HEK293 (cell line): Measurements from ENCODE around the gene NEGR1.

Experiments
- CTCF ChIA-PET: fragments of 350-600 bp; formaldehyde crosslinking; extraction: SDS; loops from one replicate; lab custom pipeline; 2021; ENCODE audit warnings: antibody characterized with exemption; lab: Yijun Ruan, JAX
- POLR2A ChIA-PET: fragments of 300-600 bp; formaldehyde crosslinking; extraction: SDS; loops from one replicate; lab custom pipeline; 2020; ENCODE audit warnings: antibody characterized with exemption, inconsistent platforms; lab: Yijun Ruan, JAX
- H3K27ac ChIP-seq: fragments of 200-500 bp; sonication (Bioruptor generic); 2 replicates; pipeline ENCODE4 v1.5.1; 2014; ENCODE audit warnings: low read depth, low read length, control low read depth, inconsistent platforms; ENCODE audit errors: extremely low read depth
- H3K36me3 ChIP-seq, 2 experiments: fragments of 200-500 bp in 1 of 2; sonication (Bioruptor generic) in 1 of 2; 1 replicate in 1 of 2; 2 replicates in 1 of 2; pipeline ENCODE4 v1.5.1; 2014 to 2017; ENCODE audit warnings: inconsistent platforms in 2 of 2, low read length in 2 of 2; ENCODE audit not compliant: control insufficient read depth in 2 of 2, insufficient read depth in 1 of 2
- H3K4me1 ChIP-seq: fragments of 200-500 bp; sonication (Bioruptor generic); 2 replicates; pipeline ENCODE4 v1.5.1; 2014; ENCODE audit warnings: mild to moderate bottlenecking, low read length, inconsistent platforms; ENCODE audit not compliant: control insufficient read depth, insufficient read depth
- H3K4me3 ChIP-seq: 2 replicates; pipeline ENCODE4 v1.5.1; 2011; ENCODE audit warnings: low read depth, mild to moderate bottlenecking, control low read depth, low read length, moderate library complexity
- H3K9me3 ChIP-seq: fragments of 200-500 bp; sonication (Bioruptor generic); 2 replicates; pipeline ENCODE4 v1.5.1; 2014; ENCODE audit warnings: low read depth, low read length, inconsistent platforms; ENCODE audit not compliant: control insufficient read depth, insufficient read depth
- GLI2 ChIP-seq: fragments of 450-650 bp; formaldehyde crosslinking; IDR thresholded peaks from 2 replicates; pipeline ENCODE4; 2017; ENCODE audit warnings: missing biosample characterization, missing genetic modification characterization, low read depth, borderline replicate concordance
- IKZF3 ChIP-seq: fragments of 450-650 bp; IDR thresholded peaks from 2 replicates; pipeline ENCODE4 v1.5.0; 2018; ENCODE audit warnings: missing biosample characterization, mild to moderate bottlenecking, missing genetic modification characterization, moderate library complexity
- ZBTB17 ChIP-seq: fragments of 450-650 bp; formaldehyde crosslinking; IDR thresholded peaks from 2 replicates; pipeline ENCODE4 v1.5.1; 2016; ENCODE audit warnings: missing biosample characterization, missing genetic modification characterization
- ZBTB26 ChIP-seq: fragments of 450-650 bp; formaldehyde crosslinking; optimal IDR thresholded peaks from 2 replicates; pipeline ENCODE3; 2016; ENCODE audit warnings: missing biosample characterization, mild to moderate bottlenecking, missing genetic modification characterization
- ZFHX2 ChIP-seq: fragments of 450-650 bp; formaldehyde crosslinking; conservative IDR thresholded peaks from 2 replicates; pipeline ENCODE4 v1.5.1; 2016; ENCODE audit warnings: missing biosample characterization, missing genetic modification characterization
- ZIC2 ChIP-seq: fragments of 450-650 bp; formaldehyde crosslinking; IDR thresholded peaks from 2 replicates; pipeline ENCODE4 v1.5.1; 2016; ENCODE audit warnings: missing biosample characterization, missing genetic modification characterization
- ZNF10 ChIP-seq: fragments of 450-650 bp; formaldehyde crosslinking; IDR thresholded peaks from 2 replicates; pipeline ENCODE4 v1.5.1; 2017; ENCODE audit warnings: missing biosample characterization, missing genetic modification characterization
- ZNF121 ChIP-seq: fragments of 450-650 bp; formaldehyde crosslinking; IDR thresholded peaks from 2 replicates; pipeline ENCODE4 v1.5.1; 2016; ENCODE audit warnings: missing biosample characterization, missing genetic modification characterization
- ZNF266 ChIP-seq: fragments of 450-650 bp; formaldehyde crosslinking; IDR thresholded peaks from 2 replicates; pipeline ENCODE4 v1.5.1; 2016; ENCODE audit warnings: missing biosample characterization, missing genetic modification characterization, low read depth
- ZNF596 ChIP-seq: fragments of 450-650 bp; IDR thresholded peaks from 2 replicates; pipeline ENCODE4 v1.5.0; 2018; ENCODE audit warnings: missing biosample characterization, mild to moderate bottlenecking, missing genetic modification characterization, moderate library complexity
- ZNF621 ChIP-seq: fragments of 450-650 bp; formaldehyde crosslinking; IDR thresholded peaks from 2 replicates; pipeline ENCODE4 v1.5.1; 2017; ENCODE audit warnings: missing biosample characterization, missing genetic modification characterization
- ZNF670 ChIP-seq: fragments of 450-650 bp; formaldehyde crosslinking; IDR thresholded peaks from 2 replicates; pipeline ENCODE4 v1.5.1; 2016; ENCODE audit warnings: missing biosample characterization, missing genetic modification characterization, low read depth
- ZNF792 ChIP-seq: fragments of 450-650 bp; formaldehyde crosslinking; IDR thresholded peaks from 2 replicates; pipeline ENCODE4 v1.5.1; 2016; ENCODE audit warnings: missing biosample characterization, missing genetic modification characterization
- TF ChIP-seq, protein P1 (sequence below): fragments of 450-650 bp; formaldehyde crosslinking; IDR thresholded peaks from 2 replicates; pipeline ENCODE4 v1.5.1; 2016; ENCODE audit warnings: missing biosample characterization, missing genetic modification characterization
- TF ChIP-seq, protein P2 (sequence below): sonication (generic); formaldehyde crosslinking; IDR thresholded peaks from 2 replicates; pipeline ENCODE4 v1.8.1; 2022; ENCODE audit warnings: mild to moderate bottlenecking, moderate library complexity, missing genetic modification reagents
- TF ChIP-seq, protein P3 (sequence below): fragments of 450-650 bp; formaldehyde crosslinking; IDR thresholded peaks from 2 replicates; pipeline ENCODE4 v1.5.1; 2016; ENCODE audit warnings: missing biosample characterization, missing genetic modification characterization
- TF ChIP-seq, protein P4 (sequence below): fragments of 450-650 bp; formaldehyde crosslinking; IDR thresholded peaks from 2 replicates; pipeline ENCODE4 v1.5.1; 2016; ENCODE audit warnings: missing biosample characterization, missing genetic modification characterization

The NEGR1 gene

GRCh38 chr1:72056516-72056915 is 225.8 kb downstream of the NEGR1 start (continued):
- no peak for TF ChIP-seq ZNF121

DNA sequence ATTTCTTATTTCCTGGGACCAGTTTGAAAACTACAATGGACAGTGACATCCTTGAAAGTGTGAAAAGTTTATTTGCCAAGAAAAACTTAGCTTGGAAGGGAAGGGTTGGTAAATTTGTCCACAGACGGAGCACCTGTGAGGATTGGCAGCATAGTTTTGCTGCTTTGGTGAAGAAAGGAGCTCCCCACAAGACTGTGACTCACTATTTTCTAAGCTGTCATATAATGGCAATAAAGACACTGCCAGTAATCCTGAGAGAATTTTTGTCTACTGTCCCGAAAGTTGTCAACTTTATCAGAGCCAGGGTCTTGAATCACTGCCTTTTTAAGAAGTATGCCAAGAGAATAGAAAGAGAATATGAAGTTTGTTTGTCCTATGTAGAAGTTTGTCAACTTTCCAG is 230.8 kb downstream of the NEGR1 start:
- Histone ChIP-seq H3K4me3 (no peak overlapping the region), H3K9me3 (no peaks in the 10 kb centered on the region), H3K36me3 (no peaks in the 10 kb centered on the region), H3K27ac (no peak overlapping the region), H3K4me1 (no peaks in the 10 kb centered on the region)
- TF ChIP-seq ZNF792 (no peak), ZBTB17 (tag by site-specific recombination) (no peak), GLI2 (tag by site-specific recombination) (no peak), ZBTB26 (no peak), IKZF3 (tag by site-specific recombination) (no peak), ZNF621 (no peak), ZFHX2 (tag by site-specific recombination) (no peak), ZNF266 (tag by site-specific recombination) (no peak), ZNF670 (no peak), ZNF596 (tag by site-specific recombination) (no peak), ZNF10 (tag by site-specific recombination) (no peak), ZIC2 (no peak)
- TF ChIP-seq, protein P1, sequence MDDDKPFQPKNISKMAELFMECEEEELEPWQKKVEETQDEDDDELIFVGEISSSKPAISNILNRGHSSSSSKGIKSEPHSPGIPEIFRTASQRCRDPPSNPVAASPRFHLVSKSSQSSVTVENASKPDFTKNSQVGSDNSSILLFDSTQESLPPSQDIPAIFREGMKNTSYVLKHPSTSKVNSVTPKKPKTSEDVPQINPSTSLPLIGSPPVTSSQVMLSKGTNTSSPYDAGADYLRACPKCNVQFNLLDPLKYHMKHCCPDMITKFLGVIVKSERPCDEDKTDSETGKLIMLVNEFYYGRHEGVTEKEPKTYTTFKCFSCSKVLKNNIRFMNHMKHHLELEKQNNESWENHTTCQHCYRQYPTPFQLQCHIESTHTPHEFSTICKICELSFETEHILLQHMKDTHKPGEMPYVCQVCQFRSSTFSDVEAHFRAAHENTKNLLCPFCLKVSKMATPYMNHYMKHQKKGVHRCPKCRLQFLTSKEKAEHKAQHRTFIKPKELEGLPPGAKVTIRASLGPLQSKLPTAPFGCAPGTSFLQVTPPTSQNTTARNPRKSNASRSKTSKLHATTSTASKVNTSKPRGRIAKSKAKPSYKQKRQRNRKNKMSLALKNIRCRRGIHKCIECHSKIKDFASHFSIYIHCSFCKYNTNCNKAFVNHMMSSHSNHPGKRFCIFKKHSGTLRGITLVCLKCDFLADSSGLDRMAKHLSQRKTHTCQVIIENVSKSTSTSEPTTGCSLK (tag by site-specific recombination) = no peak
- TF ChIP-seq, protein P2, sequence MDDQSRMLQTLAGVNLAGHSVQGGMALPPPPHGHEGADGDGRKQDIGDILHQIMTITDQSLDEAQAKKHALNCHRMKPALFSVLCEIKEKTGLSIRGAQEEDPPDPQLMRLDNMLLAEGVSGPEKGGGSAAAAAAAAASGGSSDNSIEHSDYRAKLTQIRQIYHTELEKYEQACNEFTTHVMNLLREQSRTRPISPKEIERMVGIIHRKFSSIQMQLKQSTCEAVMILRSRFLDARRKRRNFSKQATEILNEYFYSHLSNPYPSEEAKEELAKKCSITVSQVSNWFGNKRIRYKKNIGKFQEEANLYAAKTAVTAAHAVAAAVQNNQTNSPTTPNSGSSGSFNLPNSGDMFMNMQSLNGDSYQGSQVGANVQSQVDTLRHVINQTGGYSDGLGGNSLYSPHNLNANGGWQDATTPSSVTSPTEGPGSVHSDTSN (CRISPR knock-in tag) = no peak
- TF ChIP-seq, protein P3, sequence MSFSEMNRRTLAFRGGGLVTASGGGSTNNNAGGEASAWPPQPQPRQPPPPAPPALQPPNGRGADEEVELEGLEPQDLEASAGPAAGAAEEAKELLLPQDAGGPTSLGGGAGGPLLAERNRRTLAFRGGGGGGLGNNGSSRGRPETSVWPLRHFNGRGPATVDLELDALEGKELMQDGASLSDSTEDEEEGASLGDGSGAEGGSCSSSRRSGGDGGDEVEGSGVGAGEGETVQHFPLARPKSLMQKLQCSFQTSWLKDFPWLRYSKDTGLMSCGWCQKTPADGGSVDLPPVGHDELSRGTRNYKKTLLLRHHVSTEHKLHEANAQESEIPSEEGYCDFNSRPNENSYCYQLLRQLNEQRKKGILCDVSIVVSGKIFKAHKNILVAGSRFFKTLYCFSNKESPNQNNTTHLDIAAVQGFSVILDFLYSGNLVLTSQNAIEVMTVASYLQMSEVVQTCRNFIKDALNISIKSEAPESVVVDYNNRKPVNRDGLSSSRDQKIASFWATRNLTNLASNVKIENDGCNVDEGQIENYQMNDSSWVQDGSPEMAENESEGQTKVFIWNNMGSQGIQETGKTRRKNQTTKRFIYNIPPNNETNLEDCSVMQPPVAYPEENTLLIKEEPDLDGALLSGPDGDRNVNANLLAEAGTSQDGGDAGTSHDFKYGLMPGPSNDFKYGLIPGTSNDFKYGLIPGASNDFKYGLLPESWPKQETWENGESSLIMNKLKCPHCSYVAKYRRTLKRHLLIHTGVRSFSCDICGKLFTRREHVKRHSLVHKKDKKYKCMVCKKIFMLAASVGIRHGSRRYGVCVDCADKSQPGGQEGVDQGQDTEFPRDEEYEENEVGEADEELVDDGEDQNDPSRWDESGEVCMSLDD (tag by site-specific recombination) = no peak
- TF ChIP-seq, protein P4, sequence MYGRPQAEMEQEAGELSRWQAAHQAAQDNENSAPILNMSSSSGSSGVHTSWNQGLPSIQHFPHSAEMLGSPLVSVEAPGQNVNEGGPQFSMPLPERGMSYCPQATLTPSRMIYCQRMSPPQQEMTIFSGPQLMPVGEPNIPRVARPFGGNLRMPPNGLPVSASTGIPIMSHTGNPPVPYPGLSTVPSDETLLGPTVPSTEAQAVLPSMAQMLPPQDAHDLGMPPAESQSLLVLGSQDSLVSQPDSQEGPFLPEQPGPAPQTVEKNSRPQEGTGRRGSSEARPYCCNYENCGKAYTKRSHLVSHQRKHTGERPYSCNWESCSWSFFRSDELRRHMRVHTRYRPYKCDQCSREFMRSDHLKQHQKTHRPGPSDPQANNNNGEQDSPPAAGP (tag by site-specific recombination) = no peak
- ChIA-PET CTCF (interaction anchor here (1.3 kb wide), 1 partner anchor 14 kb away, joined by 5 read pairs; no protein-coding TSS in a partner anchor), POLR2A (no interaction called here)
